ENCODE measurements around the gene FIGN. TPM values are rescaled to one million over a fixed set of nuclear protein-coding genes. Genes with fewer than 3 reads are reported as not detected.

FIGN gene
- total and polyA plus RNA-seq, 7 donors = 0.08 to 3.0 (median 1.2) TPM

- no peaks in the 10 kb centered on the region for H3K27me3 ChIP-seq (ENCODE audit: insufficient read depth in 3 of 3, low read length in 2 of 3)
- no peak for ATAC-seq
- no peak overlapping the region for H3K27ac ChIP-seq
- 91 to 93% (median 93%) methylated on average over 3 of the region's 3 CpGs for whole genome bisulfite sequencing, 3 donors
- intact Hi-C loops (cut with DNase I) = no loop called here
- H3K36me3 ChIP-seq (ENCODE audit: insufficient read depth in 1 of 2, low read depth in 1 of 2) = no peaks in the 10 kb centered on the region
- H3K9me3 ChIP-seq = no peaks in the 10 kb centered on the region
- no peak for DNase-seq
- H3K4me1 ChIP-seq = no peaks in the 10 kb centered on the region
- H3K4me3 ChIP-seq = no peak overlapping the region
- TF ChIP-seq, protein P1, sequence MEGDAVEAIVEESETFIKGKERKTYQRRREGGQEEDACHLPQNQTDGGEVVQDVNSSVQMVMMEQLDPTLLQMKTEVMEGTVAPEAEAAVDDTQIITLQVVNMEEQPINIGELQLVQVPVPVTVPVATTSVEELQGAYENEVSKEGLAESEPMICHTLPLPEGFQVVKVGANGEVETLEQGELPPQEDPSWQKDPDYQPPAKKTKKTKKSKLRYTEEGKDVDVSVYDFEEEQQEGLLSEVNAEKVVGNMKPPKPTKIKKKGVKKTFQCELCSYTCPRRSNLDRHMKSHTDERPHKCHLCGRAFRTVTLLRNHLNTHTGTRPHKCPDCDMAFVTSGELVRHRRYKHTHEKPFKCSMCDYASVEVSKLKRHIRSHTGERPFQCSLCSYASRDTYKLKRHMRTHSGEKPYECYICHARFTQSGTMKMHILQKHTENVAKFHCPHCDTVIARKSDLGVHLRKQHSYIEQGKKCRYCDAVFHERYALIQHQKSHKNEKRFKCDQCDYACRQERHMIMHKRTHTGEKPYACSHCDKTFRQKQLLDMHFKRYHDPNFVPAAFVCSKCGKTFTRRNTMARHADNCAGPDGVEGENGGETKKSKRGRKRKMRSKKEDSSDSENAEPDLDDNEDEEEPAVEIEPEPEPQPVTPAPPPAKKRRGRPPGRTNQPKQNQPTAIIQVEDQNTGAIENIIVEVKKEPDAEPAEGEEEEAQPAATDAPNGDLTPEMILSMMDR (IDR thresholded peaks at IDR 0.05) = no peak
Observed at GRCh38 chr2:163554864-163555263, 180.9 kb downstream of the FIGN start.

- Histone ChIP-seq H3K36me3 (ENCODE audit: insufficient read depth in 1 of 2, low read depth in 1 of 2) (no peaks in the 10 kb centered on the region), H3K9me3 (no peaks in the 10 kb centered on the region), H3K4me1 (no peaks in the 10 kb centered on the region), H3K27me3 (ENCODE audit: insufficient read depth in 3 of 3, low read length in 2 of 3) (no peaks in the 10 kb centered on the region), H3K4me3 (no peak overlapping the region), H3K27ac (no peak overlapping the region)
- DNase-seq = no peak
- intact Hi-C loops (cut with DNase I) = no loop called here
- no peak for ATAC-seq
- TF ChIP-seq, protein P1 (IDR thresholded peaks at IDR 0.05) = no peak
Observed at GRCh38 chr2:163553601-163554000, 182.2 kb downstream of the FIGN start.

DNA sequence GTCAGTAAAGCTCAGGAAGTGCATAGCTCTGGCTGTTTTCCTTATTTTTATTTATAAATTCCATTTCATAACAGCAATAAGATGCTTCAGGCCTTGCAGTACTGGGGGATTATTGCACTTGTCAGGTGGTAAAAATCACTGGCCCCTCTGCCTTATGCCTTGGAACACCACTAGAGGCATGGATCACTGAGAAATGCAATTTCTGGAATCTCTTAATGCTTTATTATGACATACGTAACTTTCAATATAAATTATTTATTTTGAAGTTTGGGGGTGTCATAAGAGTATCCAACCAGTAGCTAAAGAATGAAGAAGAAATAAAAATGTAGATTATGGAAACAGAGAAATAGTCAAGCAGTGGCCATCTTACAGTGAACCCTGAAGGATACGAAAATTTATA is 183.1 kb downstream of the FIGN start:
- ATAC-seq (no peak), DNase-seq (no peak)
- Histone ChIP-seq H3K9me3 (no peaks in the 10 kb centered on the region), H3K27ac (no peak overlapping the region), H3K4me1 (no peaks in the 10 kb centered on the region), H3K36me3 (ENCODE audit: insufficient read depth in 1 of 2, low read depth in 1 of 2) (no peaks in the 10 kb centered on the region), H3K27me3 (ENCODE audit: insufficient read depth in 3 of 3, low read length in 2 of 3) (no peaks in the 10 kb centered on the region), H3K4me3 (no peak overlapping the region)
- TF ChIP-seq, protein P1 (IDR thresholded peaks at IDR 0.05) = peak; percentile 6
- intact Hi-C loops (cut with DNase I) = no loop called here
- 89 to 95% (median 93%) methylated on average over 2 of the region's 2 CpGs for WGBS, 3 donors

DNA sequence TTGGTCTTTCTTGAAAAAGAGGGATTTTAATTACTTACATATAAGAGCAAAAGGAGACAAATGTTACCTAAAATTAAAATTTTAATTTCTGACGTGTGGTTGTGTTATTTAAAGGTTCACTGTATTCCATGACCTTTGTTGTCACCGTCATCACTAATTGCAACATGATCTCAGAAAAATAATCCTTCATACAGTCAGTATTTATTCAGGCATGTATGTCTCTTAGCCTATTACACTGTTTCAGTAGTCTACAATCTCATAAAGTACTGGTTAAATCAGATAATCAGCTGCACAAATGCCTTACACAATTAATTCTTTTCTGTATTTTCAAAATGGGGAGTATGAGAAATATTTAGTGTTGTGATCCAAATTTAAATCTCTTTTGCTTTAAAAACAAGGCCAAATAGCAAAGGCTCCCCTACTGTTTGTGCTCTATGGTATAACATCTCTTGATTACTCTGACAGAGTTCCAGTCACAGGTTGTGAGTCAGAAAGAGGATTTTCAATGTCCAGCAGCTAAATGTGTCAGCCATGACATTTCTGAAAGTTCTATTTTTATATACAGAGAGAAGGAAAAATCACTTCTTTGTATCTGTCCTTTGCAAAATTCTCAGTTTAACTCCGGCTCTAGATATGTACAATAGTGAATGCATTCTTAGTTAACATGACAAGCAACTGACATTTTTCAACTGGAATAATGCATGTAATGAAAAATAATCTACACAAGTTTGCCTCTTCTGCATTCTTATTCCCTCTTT is 184.0 kb downstream of the FIGN start:
- H3K36me3 ChIP-seq (ENCODE audit: insufficient read depth in 1 of 2, low read depth in 1 of 2) = no peaks in the 10 kb centered on the region
- no peaks in the 10 kb centered on the region for H3K9me3 ChIP-seq
- intact Hi-C loops (cut with DNase I) = no loop called here
- no peak overlapping the region for H3K27ac ChIP-seq
- no peaks in the 10 kb centered on the region for H3K4me1 ChIP-seq
- 28 to 46% (median 40%) methylated on average over 3 of the region's 3 CpGs for WGBS, 3 donors
- DNase-seq = no peak
- H3K4me3 ChIP-seq = no peak overlapping the region
- H3K27me3 ChIP-seq (ENCODE audit: insufficient read depth in 3 of 3, low read length in 2 of 3) = no peaks in the 10 kb centered on the region
- ATAC-seq = peak in 2 of 4 donors; percentile 59 to 67
- TF ChIP-seq, protein P1 (IDR thresholded peaks at IDR 0.05) = no peak

- DNase-seq (no peak), ATAC-seq (no peak)
- H3K36me3 ChIP-seq (ENCODE audit: insufficient read depth in 1 of 2, low read depth in 1 of 2) = no peaks in the 10 kb centered on the region
- H3K9me3 ChIP-seq = no peaks in the 10 kb centered on the region
- no peak overlapping the region for H3K4me3 ChIP-seq
- H3K27me3 ChIP-seq (ENCODE audit: insufficient read depth in 3 of 3, low read length in 2 of 3) = no peaks in the 10 kb centered on the region
- intact Hi-C loops (cut with DNase I) = no loop called here
- H3K27ac ChIP-seq = no peak overlapping the region
- 86 to 91% (median 89%) methylated on average over 3 of the region's 3 CpGs for WGBS, 3 donors
- H3K4me1 ChIP-seq = no peaks in the 10 kb centered on the region
- TF ChIP-seq, protein P1 (IDR thresholded peaks at IDR 0.05) = no peak
Observed at GRCh38 chr2:163548970-163549369, 186.8 kb downstream of the FIGN start.

All from psoas muscle (tissue), 8 donors.